Retinal pigment epithelial cell (primary cell): ENCODE results near the gene GIPC2.
"Not testable (repeated sequence)": the region's sequence is repeated elsewhere in the genome, so short reads cannot be mapped to it uniquely, and the experiment has no call there.

Source experiments
- DNase-seq: peaks from one replicate; pipeline ENCODE4 v3.0.0-alpha.2; 2010; ENCODE audit warnings: low read depth
- H3K4me3 ChIP-seq: 2 replicates; pipeline ENCODE4 v1.5.1; 2011; ENCODE audit warnings: mild to moderate bottlenecking, low read length, control low read depth, moderate library complexity
- TF ChIP-seq, protein P1 (sequence below): conservative IDR thresholded peaks from 2 replicates; pipeline ENCODE4 v1.5.1; 2011; ENCODE audit warnings: low read depth, low read length, control low read depth, inconsistent platforms

Gene GIPC2

DNA sequence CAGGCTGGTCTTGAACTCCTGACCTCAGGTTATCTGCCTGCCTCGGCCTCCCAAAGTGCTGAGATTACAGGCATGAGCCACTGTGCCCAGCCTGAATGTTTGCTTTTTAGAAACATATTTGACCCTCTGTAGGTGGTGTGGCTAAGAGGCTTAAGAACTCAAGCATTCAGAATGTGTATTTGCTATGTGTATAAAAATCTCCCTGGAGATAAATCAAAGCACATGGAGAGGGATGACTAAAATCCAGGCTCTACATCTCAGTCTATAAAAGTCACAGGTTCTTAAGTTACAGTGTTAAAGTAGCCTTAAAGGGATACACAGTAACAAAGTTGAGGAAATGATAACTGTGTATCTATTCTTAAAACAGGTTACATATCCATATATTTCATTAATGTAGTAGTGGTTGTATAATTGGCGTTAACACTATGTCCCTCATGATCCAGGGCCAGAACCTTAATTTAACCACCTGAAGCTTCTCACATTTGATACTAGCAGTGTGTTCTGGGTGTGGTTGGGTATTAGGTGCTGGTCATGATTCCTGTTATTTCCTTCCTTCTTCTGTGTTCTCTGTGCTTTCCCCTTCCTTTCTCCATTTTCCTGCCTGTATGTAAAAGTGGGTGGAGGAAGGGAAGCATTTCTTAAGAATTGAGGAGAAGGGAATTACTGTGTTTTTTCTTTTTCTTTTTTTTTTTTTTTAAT lies 16.2 kb downstream of the GIPC2 start:
- H3K4me3 ChIP-seq, result no peak overlapping the region
- TF ChIP-seq, protein P1, sequence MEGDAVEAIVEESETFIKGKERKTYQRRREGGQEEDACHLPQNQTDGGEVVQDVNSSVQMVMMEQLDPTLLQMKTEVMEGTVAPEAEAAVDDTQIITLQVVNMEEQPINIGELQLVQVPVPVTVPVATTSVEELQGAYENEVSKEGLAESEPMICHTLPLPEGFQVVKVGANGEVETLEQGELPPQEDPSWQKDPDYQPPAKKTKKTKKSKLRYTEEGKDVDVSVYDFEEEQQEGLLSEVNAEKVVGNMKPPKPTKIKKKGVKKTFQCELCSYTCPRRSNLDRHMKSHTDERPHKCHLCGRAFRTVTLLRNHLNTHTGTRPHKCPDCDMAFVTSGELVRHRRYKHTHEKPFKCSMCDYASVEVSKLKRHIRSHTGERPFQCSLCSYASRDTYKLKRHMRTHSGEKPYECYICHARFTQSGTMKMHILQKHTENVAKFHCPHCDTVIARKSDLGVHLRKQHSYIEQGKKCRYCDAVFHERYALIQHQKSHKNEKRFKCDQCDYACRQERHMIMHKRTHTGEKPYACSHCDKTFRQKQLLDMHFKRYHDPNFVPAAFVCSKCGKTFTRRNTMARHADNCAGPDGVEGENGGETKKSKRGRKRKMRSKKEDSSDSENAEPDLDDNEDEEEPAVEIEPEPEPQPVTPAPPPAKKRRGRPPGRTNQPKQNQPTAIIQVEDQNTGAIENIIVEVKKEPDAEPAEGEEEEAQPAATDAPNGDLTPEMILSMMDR, result no peak
- DNase-seq, result peak; percentile 89

DNA sequence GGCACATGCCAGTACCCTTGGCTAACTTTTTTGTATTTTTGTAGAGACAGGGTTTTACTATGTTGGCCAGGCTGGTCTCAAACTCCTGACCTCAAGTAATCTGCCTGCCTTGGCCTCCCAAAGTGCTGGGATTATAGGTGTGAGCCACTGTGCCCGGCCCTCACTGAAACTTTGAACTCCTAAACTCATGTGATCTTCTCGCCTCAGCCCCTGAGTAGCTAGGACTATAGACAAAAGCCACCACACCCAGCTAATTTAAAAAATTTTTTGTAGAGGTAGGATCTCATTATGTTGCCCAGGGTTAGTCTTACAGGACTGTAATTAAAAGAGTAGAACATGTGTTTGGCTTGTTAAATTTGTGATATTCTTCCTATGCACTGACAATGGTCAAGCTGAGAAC lies 19.1 kb downstream of the GIPC2 start:
- H3K4me3 ChIP-seq, DNase-seq: not testable (repeated sequence)

DNA sequence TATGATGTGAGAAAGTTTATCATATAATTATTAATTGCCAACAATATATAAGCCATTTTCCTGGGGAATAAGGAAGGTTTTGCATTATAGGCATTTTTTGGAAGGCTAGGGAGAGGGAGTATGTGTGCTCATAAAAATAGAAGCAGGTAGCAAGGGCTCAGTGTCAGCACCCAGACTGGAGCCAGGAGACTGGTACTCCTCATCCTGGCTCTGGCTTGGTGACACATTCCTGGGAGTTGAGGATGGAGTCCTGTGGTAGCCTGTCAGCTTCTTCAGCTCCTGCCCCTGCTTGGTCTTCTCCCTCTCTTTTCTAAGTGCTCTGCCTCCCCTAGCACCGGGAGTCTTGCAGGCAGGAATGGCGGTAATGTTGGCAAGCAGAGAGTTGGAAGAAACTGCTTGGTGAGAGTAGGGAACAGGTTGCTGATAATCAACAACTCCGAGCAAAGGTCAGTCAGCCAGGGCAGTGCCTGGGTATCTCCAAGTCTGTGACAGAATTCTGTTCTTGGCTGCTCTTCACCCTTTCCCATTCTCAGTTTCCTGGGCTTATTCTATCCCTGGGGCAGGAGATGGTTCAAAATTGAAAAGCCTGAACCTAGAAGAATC lies 23.0 kb downstream of the GIPC2 start:
- H3K4me3 ChIP-seq, result no peak overlapping the region
- TF ChIP-seq, protein P1, result no peak
- DNase-seq, result no peak

DNA sequence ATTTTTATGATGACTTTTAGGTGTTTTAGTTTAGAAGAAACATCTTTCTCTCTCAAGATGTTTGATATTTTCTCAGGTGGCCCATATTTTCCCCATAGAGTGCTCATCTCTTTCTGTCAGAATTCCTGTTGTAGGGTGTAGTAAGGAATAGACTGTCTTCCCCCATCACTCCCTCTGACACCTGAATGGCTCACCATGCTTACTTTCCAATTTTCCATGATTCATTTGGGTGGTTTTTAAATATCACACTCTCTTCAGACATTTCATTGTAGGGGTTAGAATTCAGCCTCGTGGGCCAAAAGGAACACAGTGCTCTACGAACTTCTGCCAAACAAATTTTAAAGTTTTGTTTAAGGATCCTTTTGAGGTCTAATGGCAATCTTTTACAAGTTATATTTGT lies 24.0 kb downstream of the GIPC2 start:
- TF ChIP-seq, protein P1, result no peak
- H3K4me3 ChIP-seq, result no peak overlapping the region
- DNase-seq, result no peak

DNA sequence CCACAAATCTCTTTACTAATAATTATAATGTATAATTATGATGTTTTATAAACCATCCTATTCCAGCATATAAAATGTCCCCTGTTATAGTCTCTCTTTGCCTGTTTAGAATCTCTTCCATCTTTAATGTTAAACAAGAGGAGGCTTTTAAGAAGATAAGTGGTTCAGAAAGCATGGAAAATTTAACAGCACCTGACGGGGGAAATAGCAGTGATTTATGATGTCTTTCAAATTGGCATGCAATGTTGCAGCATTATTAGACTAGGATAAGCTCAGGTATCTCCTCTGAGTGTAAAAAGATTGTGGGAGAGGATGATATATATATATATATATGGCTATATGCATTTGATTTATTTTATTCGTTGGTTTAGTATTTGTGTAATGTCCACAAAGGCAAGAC lies 24.4 kb downstream of the GIPC2 start:
- no peak for DNase-seq
- TF ChIP-seq, protein P1, result no peak
- no peak overlapping the region for H3K4me3 ChIP-seq

DNA sequence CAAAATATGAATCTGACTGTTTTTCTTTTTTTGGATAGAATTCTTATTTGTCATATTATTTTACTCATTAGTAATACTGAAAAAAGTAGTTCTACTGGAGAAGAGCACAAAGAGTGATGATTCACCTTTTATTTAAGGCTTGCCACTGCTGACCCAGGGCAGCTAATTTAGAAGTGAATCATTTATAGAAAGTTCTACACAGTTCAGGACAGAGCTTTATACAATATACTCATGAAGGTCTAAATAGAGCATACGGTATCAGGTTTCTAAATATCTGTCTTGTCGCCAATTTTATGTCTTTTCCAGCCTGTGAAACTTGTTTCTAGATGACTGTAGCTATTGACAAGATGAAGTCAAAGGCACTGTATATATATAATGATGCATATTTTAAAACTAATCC lies 25.0 kb downstream of the GIPC2 start:
- TF ChIP-seq, protein P1, result no peak
- H3K4me3 ChIP-seq, result no peak overlapping the region
- peak; percentile 24 for DNase-seq

DNA sequence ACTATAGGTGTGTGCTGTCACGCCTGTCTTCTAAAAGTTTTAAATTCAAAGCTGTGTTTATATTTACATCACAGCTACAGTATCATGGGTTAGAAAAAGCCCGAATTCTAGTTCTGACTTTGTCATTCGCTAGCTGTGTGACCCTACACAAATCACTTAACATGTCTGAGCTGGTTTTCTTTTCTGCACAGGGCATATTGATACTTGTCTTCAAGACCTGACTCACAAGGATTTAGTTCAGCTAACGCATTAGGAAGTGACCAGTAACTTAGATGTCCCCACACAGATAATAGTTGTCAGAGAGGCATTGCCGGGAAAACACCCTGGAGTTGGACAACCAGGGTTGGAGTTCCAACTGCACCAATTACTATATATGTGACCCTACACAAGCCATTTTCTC lies 25.9 kb downstream of the GIPC2 start:
- no peak for DNase-seq
- TF ChIP-seq, protein P1, result no peak
- H3K4me3 ChIP-seq, result no peak overlapping the region
